HCEC 1CT (cell line): ENCODE results near the gene RAPGEF5.
A peak's percentile ranks its signal among the peaks of the same experiment; 100 is the strongest.
"Not testable (repeated sequence)": the region's sequence is repeated elsewhere in the genome, so short reads cannot be mapped to it uniquely, and the experiment has no call there.

Source experiments
- DNase-seq: peaks from one replicate; pipeline ENCODE4 v3.0.0-alpha.2; 2017

The RAPGEF5 gene

DNA sequence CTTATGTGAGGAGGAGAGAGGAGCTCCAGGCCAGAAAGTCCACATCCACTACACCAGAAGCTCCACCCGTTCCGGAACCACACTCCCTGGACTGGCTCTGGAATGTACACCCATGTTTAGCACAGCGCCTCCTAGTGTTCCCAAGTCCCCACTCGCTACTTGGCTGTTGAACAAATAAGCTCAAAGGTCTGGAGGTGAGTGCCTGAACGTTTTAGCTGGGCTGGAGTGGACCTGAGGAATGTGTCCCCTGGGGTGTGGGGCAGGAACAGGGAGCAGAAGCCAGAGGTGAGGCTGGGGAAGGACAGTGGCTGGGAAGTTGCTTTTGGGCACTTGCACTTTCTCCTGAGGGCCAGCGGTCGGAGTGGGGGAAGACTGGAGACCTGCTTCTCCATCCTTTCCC lies 247.2 kb downstream of the RAPGEF5 start:
- peak; percentile 44 for DNase-seq

DNA sequence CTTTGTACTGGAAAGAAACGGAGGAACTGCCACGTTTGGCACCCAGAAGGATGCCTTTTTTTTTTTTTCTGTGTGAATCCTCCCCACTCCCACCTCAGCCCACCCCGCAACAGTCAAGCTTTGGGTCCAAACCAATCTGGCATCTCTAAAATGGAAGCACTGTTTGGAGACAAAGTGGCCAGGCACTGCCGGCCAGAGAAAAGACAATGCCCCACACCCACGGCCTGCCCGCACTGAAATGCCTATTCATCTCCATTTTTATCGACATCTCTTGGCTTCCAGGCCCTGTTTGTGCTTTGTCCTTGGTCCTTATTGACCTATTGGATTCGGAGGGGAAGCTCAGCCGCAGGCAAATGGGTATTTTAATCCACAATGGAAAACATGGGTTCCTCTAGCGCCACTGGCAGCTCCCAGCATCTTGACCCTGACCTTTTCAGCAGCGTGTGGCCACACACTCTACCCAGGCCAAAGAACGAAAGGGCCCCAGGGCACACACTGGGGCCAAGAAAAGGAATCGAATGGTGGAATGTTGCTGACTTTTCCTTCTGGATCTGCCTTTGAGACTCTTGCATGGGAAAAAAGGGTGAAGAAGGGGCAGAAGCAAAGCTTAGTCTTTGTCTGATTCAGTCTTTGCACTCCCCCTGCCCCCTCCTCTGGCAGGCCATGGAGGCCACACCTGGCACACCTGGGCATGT lies 248.7 kb downstream of the RAPGEF5 start:
- DNase-seq = no peak

DNA sequence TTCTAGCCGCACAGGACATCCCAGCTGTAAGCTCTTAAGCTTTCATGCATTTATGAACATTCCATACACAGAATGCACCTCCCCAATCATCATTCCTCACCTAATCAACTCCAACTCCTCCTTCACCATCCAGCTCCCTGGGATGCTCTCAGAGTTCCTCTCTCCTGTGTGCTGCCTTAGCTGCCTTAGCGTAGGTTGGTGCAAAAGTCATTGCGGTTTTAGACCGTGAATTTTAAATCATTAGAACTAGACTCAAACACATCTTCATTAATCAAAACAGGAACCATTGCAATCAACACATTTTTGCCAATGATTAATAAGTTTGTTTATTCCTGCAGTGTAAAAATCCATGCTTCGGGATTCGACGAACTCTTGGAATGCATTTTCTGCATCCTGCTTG lies 251.4 kb downstream of the RAPGEF5 start:
- no peak for DNase-seq

DNA sequence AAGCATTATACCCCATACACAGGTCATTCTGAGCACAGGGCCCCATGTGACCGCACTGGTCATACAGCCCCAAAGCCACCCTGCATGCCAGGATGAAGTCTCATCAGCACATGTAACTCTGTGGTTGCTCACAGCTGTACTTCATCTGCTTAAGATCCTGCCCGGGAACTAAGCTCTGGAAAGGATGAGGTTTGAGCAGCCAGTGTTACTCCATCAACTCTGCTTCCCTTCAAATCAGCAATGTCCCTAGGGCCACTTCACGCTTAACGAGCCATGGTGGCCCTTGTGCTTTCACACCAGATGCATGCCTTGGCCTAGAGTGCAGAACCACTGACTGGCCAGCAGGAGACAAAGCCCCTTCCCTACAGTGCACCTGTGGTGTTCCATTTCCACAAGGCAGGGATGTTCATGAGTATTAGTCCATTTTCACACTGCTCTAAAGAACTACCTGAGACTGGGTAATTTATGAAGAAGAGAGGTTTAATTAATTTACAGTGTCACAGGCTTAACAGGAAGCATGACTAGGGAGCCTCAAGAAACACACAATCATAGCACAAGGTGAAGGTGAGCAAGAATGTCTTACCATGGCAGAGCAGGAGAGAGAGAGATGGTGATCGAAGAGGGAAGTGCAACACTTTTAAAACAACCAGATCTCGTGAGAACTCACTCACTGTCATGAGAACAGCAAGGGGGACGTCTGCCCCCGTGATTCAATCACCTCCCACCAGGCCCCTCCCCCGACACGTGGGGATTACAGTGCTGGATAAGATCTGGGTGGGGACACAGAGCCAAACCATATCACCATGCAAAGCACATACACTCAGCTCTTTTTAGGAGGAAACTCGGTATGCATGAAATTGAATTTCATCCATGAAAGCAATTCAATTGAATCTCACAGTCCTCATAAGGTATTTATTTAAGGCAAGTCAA lies 262.3 kb downstream of the RAPGEF5 start:
- peak; percentile 78 for DNase-seq

DNA sequence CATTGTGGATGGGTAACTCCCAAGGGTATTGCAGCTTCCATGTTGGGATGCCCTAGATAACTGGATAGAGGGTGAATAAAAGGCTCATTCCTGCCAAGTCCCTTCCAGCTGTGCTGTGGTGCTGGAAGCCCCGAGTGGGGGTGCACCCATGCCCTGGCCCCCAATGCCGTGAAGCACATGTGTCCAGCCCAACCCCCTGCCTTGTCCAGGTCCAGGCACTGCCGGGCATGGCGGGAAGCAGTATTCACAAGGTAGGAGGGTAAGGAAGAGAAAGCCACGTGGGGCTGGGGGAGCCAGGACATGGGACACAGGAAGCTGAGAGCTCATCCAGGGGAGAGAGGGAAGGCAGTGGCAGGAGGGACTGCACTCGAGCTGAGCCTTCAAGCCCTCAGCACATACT lies 263.0 kb downstream of the RAPGEF5 start:
- no peak for DNase-seq

DNA sequence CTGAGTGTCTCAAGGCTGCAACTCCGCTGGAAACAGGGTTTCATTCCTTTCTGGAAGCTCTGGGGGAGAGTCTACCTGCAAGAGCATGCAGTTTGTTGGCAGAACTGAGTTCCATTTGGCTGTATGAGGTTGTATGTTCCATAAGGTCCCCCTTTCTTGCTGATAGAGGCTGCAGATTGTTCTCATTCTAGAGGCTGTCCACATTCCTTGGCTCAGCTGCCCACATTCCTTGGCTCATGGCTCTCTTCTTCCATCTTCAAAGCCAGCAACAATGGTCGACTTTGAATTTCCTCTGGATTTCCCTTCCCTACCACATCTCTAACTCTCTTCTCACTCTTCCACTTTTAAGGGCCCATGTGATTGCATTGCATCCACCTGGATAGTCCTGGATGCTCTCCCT lies 264.0 kb downstream of the RAPGEF5 start:
- DNase-seq = no peak

DNA sequence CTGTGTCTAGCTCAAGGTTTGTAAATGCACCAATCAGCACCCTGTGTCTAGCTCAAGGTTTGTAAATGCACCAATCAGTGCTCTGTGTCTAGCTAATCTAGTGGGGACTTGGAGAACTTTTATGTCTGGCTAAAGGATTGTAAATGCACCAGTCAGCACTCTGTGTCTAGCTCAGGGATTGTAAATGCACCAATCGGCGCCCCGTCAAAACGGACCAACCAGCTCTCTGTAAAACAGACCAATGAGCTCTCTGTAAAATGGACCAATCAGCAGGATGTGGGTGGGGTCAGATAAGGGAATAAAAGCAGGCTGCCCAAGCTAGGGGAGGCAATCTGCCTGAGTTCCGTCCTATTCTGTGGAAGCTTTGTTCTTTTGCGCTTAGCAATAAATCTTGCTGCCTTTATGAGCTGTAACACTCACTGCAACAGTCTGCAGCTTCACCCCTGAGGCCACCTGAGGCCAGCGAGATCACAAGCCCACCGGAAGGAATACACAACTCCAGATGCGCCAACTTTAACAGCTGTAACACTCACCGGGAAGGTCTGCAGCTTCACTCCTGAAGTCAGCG lies 265.9 kb downstream of the RAPGEF5 start:
- not testable (repeated sequence) for DNase-seq

DNA sequence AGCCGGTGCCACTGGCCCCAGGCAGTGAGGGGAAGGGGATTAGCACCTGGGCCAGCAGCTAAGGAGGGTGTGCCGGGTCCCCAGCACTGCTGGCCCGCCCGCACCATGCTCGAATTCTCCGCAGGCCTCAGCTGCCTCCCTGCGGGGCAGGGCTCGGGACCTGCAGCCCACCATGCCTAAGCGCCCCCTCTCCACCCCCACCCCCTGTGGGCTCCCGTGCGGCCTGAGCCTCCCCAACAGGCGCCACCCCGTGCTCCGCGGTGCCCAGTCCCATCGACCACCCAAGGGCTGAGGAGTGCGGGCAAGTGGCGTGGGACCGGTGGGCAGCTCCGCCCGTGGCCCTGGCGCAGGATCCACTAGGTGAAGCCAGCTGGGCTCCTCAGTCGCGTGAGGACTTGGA lies 266.4 kb downstream of the RAPGEF5 start:
- DNase-seq = no peak

DNA sequence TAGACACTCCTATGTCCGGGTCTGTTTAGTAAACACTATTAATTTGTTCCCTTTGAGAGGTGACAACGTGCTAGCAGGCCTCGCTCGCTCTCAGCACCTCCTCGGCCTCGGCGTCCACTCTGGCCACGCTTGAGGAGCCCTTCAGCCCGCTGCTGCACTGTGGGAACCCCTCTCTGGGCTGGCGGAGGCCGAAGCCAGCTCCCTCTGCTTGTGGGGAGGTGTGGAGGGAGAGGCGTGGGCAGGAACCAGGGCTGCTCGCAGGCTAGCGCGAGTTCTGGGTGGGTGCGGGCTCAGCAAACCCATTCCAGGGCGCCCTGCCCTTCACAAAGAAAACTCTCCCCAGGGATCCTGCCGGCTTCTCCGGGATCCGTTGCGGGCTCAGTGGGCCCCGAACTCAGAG lies 266.8 kb downstream of the RAPGEF5 start:
- no peak for DNase-seq

DNA sequence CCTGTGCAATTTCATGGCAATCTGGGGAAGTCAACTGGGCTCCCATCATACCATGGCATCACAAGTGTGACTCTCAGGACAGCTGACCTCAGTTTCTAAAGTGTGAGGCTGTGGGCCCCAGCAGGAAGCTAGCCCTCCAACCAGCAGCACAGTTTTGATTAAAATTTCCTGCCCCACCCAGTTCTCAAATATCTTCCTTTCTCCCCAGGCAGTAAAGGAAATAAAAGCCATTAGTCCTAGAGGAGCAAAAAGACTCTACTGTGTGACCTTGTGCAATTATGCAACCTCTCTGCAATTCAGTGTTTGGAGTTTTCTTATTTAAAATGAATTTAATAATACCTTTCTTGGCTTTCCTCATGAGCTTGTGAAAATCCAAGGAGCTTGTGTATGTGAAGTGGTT lies 268.1 kb downstream of the RAPGEF5 start:
- DNase-seq = no peak

DNA sequence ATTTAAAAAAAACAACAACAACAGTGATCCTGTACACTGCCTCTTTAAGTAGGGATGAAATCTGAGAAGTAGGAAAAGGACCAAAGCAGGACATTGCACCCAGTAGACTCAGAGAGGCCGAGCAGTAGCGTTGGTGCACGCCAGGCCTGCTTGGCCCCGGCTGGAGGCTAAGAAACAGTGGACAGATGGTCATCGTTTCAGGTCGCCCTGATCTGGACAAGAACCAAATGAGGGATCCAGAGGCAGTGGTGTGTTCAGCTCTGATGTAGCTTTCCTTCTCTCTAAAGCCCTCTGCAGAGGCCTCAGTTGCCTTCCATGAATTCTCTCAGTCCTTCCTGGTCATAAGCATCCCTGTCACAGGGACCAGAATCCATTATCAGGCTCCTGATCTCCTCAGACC lies 269.1 kb downstream of the RAPGEF5 start:
- no peak for DNase-seq

DNA sequence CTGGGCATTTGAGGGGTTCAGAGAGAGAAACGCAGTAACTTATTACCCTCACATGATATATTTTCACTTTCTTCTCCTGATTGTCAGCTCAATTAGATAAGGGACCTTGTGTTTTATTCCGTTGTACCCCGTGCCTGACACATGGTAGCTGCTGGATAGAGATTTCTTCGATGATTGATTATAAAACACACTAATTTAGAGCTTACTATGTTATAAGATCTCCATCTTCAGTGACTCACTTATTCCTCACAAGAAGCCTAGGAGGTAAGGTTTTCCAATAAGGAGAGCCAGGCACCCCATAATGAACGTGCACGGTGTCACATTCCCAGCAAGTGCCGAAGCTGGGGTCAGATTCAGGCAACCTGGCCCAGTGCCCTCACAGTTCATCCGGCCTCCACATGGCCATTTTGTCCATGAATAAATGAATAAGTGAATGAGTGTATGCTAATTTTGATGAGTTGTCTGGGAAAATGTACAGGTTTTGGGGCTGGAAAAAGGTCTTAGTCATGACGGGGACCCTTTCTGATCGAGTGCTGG lies 273.2 kb downstream of the RAPGEF5 start:
- DNase-seq = peak; percentile 34

DNA sequence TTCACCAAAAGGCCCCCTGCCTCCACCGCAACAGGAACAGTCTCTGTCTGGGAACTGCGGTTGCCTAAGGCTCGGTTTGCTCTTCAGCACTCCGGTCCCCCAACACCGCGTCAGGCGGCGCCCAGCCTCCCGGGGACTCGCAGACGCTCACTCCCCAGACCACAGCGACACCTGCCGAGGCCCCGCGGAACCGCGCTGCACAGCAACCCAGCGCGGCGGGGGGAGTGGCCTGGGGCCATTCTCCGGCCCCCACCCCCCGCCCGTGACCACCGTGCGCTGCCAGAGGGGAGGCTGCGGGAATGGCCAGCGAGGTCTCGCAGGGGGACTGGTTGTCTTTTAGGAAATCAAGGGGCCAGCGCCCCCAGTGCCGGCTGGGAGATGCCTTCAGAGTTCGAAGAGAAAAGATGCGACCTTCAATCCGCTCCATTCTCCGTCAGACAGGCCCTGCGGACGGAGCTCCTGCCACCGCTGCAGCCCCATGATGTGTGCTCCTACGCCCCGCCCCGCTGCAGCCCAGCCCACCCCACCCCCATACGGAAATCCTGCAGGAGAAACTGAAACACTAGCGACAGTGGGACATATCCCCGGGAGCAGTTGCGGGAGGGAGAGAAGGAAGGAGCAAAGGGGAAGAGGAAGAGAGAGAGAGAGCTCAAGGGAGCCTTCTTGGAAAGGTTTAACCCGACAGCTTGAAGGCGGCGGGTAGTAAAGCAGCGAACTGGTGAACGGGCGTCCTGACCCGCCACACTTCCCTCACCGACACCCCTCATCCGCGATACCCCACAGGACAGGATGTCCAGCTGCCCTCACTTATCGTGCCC lies 273.9 kb downstream of the RAPGEF5 start:
- peak; percentile 76 for DNase-seq

DNA sequence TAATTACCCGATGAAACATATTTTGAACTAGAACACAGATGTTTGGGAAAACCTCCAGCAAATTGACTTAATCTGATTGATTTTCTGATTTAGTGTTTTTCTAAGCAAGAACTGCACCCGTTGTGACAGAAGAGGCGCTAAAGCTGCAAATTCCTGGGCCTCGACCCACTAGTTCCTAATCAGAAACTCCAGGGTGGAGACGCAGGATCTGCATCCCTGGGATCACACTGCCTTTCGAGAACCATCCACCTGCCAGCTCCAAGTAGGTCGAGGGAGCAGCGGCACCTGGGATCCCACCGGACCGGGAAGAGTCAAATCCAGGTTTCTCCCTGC lies 274.4 kb downstream of the RAPGEF5 start:
- DNase-seq = peak; percentile 7

DNA sequence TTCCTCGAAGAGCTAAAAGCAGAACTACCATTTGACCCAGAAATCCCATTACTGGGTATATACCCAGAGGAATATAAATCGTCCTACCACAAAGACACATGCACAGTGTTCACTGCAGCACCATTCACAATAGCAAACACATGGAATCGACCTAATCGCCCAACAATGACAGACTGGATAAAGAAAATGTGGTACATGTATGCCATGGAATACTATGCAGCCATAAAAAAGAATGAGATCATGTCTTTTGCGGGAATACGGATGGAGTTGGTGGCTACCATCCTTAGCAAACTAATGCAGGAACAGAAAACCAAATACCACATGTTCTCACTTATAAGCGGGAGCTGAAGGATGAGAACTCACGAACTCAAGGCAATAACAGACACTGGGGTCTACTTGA lies 276.7 kb downstream of the RAPGEF5 start:
- DNase-seq = not testable (repeated sequence)

DNA sequence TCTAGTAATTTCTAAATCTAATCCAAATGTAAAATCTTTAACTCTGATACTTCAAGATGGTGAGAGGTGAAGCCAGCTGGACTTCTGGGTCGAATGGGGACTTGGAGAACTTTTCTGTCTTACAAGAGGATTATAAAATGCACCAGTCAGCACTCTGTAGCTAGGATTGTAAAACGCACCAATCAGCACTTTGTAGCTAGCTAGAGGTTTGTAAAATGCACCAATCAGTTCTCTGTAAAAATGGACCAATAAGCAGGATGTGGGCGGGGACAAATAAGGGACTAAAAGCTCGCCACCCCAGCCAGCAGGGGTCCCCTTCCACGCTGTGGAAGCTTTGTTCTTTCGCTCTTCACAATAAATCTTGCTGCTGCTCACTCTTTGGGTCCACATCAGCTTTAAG lies 278.1 kb downstream of the RAPGEF5 start:
- DNase-seq = not testable (repeated sequence)

DNA sequence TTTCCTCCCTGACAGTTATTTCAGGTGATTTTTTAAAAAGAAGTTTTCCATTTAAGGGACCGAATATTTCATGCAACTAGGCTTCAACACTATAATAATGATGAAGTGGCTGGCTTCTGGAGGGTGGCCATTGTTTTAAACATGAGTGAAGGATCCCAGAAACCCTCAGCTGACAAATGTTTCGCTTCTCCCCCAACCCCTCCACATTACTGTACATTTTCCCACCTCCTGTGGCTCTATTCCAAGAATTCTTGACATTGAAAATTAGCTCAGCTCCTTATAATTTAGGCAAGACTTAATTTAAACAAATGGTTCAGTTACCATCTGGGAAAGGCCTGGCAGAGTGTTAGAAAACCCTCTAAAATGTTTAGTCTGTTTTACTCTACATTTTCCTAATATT lies 281.4 kb downstream of the RAPGEF5 start:
- no peak for DNase-seq

DNA sequence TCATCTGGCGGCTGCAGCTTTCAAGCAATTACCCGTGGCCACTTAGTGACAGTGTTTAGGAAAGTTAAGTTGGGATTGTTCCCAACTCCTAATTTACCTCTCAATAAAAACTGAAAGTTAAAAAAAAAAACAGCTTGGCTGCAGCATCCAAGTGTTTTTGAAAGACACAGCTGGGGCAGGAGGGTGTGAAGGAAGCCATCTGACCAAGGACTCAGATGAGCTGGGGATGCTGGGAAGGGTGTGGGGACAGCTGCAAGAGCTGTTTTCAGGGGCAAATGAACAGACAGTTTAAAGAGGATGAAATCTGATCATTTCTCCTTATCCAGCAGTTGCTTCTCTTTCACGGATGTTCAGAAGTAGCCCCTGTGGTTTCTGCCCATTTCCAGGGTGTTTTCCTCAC lies 282.1 kb downstream of the RAPGEF5 start:
- no peak for DNase-seq
